ENCODE results near the gene C2.

The C2 gene

GRCh38 chr6:31927242-31927862 lies at the start of gene C2:
Gene C2, plus strand, starts transcription at chr6:31927717. Its CDS starts 36 bp downstream, at chr6:31927753.
- no peak for DNase-seq

- DNase-seq, result no peak
Measured at GRCh38 chr6:31878222-31878621, 49.3 kb upstream of the C2 start.

GRCh38 chr6:31878726-31879125 lies 48.8 kb upstream of the C2 start, which contains the start of gene SLC44A4:
Gene SLC44A4, minus strand, starts transcription at chr6:31878997. Its CDS starts 17 bp downstream, at chr6:31878980.
- no peak for DNase-seq

DNA sequence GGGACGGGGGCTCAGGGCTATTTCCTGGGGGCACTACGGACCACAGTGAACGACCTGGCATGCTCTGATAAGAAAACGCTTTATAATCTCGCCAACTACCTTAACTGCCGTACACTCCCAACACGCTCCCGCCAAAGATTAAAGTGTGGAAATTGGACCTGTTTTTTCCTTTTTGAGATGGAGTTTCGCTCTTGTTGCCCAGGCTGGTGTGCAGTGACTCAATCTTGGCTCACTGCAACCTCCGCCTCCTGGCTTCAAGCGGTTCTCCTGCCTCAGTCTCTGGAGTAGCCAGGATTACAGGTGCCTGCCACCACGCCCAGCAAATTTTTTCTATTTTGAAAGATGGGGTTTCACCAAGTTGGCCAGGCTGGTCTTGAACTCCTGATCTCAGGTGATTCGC lies 48.4 kb upstream of the C2 start:
- DNase-seq, result no peak

- DNase-seq, result no peak
Measured at GRCh38 chr6:31879901-31880300, 47.6 kb upstream of the C2 start.

GRCh38 chr6:31880616-31881015 lies 46.9 kb upstream of the C2 start:
- no peak for DNase-seq

DNA sequence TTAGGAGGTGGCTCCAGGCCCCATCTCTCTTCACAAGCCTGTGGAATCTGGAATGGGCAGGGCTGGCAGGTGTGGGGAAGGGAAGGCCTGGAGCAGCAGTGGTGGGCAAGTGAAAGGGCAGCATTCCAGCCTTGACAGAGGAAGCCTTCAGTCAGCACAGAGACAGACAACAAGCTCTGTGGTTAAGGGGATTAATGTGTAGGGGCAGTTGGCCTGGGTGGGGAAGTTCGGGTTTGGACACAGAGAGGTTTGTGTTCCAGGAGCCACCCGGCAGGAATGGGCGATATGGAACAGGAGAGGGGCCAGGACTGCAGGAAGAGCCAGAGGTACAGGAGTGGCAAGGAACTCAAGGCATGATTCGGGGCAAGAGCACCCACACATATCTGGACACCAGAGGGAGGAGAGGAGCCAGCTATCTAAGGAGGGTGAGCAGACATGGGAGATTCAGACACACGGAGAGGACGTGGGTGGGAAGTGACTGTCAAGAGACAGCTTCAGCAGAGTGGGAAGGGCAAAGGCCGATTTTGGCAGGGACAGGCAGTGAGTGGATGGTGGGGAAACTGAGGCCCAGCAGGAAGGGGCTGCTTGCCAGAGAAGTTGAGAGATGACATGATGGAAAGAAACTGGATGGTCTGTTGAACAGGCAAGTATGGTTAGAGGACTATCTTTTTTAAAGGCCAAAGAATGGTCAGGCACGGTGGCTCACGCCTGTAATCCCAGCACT lies 46.2 kb upstream of the C2 start:
- no peak for DNase-seq

DNA sequence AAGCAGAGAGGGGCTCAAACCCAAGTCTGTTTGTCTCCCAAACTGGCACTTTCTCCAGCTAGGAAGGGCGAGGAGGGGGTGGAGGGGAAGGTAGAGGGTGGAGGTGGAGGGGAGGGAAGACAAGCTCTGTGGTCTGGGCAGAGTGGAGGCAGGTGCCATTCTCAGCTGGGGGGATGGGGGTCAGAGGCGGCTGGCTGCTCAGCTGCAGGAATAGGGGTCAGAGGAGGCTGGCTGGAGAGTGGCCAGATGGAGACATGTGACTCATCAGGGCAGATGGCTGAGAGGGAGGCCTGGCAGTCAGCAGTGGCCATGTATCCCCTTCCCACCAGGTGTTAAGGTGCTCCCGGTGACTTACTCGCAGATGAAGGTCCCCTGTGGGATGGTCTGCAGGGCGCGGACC lies 45.2 kb upstream of the C2 start:
- no peak for DNase-seq

GRCh38 chr6:31883676-31884075 lies 43.8 kb upstream of the C2 start:
- DNase-seq, result no peak

- no peak for DNase-seq
Measured at GRCh38 chr6:31884528-31885035, 42.9 kb upstream of the C2 start.

GRCh38 chr6:31886541-31886991 lies 41.0 kb upstream of the C2 start:
- no peak for DNase-seq

GRCh38 chr6:31887173-31888007 lies 40.1 kb upstream of the C2 start:
- DNase-seq, result no peak

DNA sequence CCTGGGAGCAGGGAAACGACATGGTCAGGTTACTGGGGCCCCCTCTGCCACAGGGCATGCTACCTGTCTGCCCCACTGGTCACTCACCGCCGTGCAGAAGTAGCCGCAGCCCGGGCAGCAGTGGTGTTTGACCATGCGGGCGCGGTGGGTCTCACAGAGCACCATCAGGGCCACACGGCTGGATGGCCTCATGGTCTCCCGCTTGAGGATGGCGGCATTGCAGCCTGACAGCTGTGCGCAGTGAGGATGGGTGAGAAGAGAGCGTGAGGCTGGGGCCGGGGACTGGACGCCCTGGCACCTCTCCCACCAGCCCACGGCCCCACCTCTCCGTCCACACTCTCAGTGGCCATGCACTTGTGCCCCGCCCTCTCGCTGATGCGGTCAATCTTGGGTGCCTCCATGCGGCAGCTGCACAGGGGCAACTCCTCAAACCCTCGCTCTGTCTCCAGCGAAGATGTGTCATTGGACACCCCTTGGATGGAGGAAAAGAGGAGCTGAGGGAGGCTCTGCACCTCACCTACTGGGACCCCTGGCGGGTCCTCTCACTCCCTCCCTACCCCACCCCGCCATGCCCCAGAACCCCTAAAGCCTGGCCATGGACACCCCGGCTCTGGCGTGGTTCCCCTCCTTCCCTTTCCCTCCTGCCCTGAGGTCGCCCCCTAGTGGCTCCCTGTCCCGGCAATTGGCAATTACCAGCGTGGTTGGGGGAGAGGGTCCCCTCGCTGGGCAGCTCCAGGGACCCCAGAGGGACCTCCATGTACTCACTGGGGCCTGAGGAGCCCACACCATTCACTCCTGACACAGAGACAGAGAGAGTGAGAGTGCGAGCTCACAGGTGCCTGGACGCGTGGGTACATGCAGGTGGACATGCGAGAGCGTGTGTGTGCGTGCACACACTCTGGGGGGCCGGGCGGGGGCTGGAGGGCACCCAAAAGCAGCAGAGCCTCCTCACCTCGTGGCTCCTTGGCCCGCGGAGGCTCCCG lies 39.0 kb upstream of the C2 start:
- DNase-seq, result peak; percentile 35

GRCh38 chr6:31889331-31889972 lies 38.1 kb upstream of the C2 start:
- DNase-seq, result no peak

- no peak for DNase-seq
Measured at GRCh38 chr6:31892821-31893220, 34.7 kb upstream of the C2 start.

GRCh38 chr6:31896493-31896855 lies 31.0 kb upstream of the C2 start:
- no peak for DNase-seq

- DNase-seq, result peak; percentile 12
Measured at GRCh38 chr6:31896856-31897611, 30.5 kb upstream of the C2 start.

DNA sequence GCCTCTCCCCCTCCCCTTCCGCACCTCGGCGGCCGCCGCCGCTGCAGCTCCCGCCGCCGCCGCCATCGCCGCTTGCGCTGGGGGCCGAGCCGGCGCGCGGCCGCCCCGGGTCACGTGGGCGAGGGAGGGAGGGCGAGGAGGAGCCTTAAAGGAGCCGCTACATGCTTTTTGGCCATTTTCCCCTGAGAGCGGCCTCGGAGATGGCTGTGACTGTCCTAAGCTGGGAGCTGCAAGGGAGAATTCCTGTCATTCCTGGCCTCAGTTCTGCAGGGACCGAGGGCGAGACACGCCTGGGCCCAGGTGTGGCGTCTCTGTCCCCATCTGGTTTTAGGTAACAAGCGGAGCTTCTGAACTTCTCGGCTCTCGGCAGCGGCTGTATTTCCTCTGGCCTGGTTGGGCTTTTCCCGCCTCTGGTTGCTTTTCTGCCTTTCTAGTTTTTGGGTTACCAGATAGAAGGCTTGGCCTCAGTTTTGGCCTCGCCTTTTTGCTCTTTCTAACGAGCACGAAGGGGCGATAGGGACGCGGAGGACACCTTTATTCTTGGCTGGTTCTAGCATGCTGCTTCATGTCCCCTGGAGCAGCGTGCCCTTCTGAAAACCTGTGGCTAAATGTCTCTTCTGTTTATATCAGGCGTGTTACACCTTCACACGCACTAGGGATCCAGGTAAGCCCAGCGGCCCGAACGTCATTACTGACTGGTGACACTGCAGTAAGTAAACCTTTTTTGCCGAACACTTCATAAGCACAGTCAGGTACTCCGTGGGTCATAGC lies 29.7 kb upstream of the C2 start, which contains the start of gene EHMT2:
EHMT2 (minus strand) TSS at position 87 of the 771 bp plus-strand sequence; CDS start at position 66, 21 bp downstream.
- DNase-seq, result peak; percentile 74

DNA sequence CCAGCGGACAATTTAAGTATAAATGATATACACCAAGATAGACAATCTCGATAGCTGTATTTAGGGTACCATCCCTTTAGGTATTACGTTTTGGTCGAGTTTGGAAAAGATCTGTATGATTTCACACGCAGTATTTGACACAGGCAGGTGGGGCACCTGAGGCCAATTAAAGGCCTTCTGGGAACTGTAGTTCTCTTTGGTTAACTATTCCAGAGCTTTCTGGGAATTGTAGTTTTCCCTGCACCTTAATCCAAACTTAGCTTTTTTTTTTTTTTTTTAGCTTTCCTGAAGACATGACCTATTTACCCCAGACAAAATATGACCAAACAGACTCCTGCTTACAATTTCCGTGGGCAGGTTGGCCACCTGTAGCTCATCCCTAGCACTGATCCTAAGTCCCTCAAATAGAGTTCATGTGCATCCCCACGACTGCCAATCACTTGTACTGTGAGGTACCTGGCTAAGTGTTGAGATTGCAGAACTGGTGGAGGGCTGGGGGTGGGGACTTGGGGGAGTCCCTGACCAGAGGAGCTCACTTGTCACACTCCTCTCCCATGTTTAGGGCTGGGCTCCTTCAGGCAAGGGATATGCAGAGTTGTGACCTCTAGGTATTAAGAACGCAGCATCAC lies 29.0 kb upstream of the C2 start:
- no peak for DNase-seq

Measured in activated CD4-positive, alpha-beta T cell treated with anti-CD3 and anti-CD28 coated beads for 1 hour (primary cell).